22Rv1 (cell line): Measurements from ENCODE around the gene LRPAP1.

Experiments
- H3K27ac ChIP-seq: fragments of 450-650 bp; 2 replicates; pipeline ENCODE4 v1.5.1; 2017
- ZFX ChIP-seq: fragments of 450-650 bp; IDR thresholded peaks from 2 replicates; pipeline ENCODE4 v1.6.1; 2017; ENCODE audit warnings: antibody characterized with exemption, borderline replicate concordance
- TF ChIP-seq, protein P1 (sequence below): fragments of 450-650 bp; IDR thresholded peaks from 2 replicates; pipeline ENCODE4 v1.5.1; 2017; ENCODE audit warnings: mild to moderate bottlenecking

Gene LRPAP1

GRCh38 chr4:3527101-3527913, 4.9 kb downstream of the LRPAP1 start:
- H3K27ac ChIP-seq: no peak overlapping the region
- no peak for TF ChIP-seq ZFX
- TF ChIP-seq, protein P1, sequence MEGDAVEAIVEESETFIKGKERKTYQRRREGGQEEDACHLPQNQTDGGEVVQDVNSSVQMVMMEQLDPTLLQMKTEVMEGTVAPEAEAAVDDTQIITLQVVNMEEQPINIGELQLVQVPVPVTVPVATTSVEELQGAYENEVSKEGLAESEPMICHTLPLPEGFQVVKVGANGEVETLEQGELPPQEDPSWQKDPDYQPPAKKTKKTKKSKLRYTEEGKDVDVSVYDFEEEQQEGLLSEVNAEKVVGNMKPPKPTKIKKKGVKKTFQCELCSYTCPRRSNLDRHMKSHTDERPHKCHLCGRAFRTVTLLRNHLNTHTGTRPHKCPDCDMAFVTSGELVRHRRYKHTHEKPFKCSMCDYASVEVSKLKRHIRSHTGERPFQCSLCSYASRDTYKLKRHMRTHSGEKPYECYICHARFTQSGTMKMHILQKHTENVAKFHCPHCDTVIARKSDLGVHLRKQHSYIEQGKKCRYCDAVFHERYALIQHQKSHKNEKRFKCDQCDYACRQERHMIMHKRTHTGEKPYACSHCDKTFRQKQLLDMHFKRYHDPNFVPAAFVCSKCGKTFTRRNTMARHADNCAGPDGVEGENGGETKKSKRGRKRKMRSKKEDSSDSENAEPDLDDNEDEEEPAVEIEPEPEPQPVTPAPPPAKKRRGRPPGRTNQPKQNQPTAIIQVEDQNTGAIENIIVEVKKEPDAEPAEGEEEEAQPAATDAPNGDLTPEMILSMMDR: no peak

- H3K27ac ChIP-seq: no peak overlapping the region
- TF ChIP-seq ZFX: no peak
- TF ChIP-seq, protein P1: no peak
Measured at GRCh38 chr4:3526456-3526855, 5.8 kb downstream of the LRPAP1 start.

GRCh38 chr4:3525532-3526430, 6.4 kb downstream of the LRPAP1 start:
- no peak overlapping the region for H3K27ac ChIP-seq
- TF ChIP-seq, protein P1: no peak
- TF ChIP-seq ZFX: no peak

DNA sequence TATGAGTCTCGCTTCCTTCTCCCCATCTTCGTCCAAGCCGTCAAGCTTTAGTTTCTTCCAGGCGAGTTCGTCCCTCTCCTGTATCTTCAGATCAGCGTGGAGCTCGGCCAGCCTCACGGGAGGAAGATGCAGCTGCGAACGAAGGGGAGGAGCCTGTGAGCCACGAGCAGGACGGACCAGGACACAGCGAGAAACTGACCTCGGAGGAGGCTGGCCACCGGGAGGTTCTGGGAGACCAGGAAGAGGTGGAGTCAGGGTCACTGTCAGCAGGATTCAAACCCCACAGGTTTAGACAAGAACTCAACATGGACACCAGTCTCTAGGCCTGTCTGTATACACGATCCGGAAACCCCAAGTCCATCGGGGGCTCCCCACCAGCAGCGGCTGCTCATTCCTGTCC, 7.3 kb downstream of the LRPAP1 start:
- TF ChIP-seq ZFX: no peak
- TF ChIP-seq, protein P1: no peak
- H3K27ac ChIP-seq: no peak overlapping the region

GRCh38 chr4:3524349-3524748, 7.9 kb downstream of the LRPAP1 start:
- no peak overlapping the region for H3K27ac ChIP-seq
- TF ChIP-seq, protein P1: no peak
- TF ChIP-seq ZFX: no peak

GRCh38 chr4:3523628-3524221, 8.5 kb downstream of the LRPAP1 start:
- no peak overlapping the region for H3K27ac ChIP-seq
- no peak for TF ChIP-seq ZFX
- TF ChIP-seq, protein P1: no peak
